HL-60/S4 treated with phorbol 12-myristate 13-acetate at 8.2 ng/mL for 4 days and 3 days (cell line): ENCODE results near the gene OTOL1.

Experiments used
- in situ Hi-C: fragments of 300-500 bp; cut with MboI; formaldehyde crosslinking; loops from 2 replicates; pipeline ENCODE4 v1.15.0; 2022; ENCODE audit warnings: low sequenced_read_pairs

OTOL1 gene

GRCh38 chr3:161531930-161532329 is 35.3 kb downstream of the OTOL1 start:
- in situ Hi-C loops = no loop called here

- in situ Hi-C loops = no loop called here
Measured at GRCh38 chr3:161540594-161540993, 44.0 kb downstream of the OTOL1 start.

GRCh38 chr3:161545824-161546223 is 49.2 kb downstream of the OTOL1 start:
- in situ Hi-C loops = no loop called here

GRCh38 chr3:161548301-161548700 is 51.7 kb downstream of the OTOL1 start:
- in situ Hi-C loops = no loop called here

GRCh38 chr3:161549261-161549660 is 52.7 kb downstream of the OTOL1 start:
- in situ Hi-C loops = no loop called here

- in situ Hi-C loops = no loop called here
Measured at GRCh38 chr3:161550491-161551195, 54.0 kb downstream of the OTOL1 start.

GRCh38 chr3:161551697-161552096 is 55.1 kb downstream of the OTOL1 start:
- in situ Hi-C loops = no loop called here

- in situ Hi-C loops = no loop called here
Measured at GRCh38 chr3:161552984-161553560, 56.5 kb downstream of the OTOL1 start.
